GM23338 (cell line): ENCODE data around the gene ODF2L. TPM values are rescaled to one million over a fixed set of nuclear protein-coding genes. Genes with fewer than 3 reads are reported as not detected.

Experiments
- ATAC-seq: fragments of 200-7000 bp; cut with Tn5 transposase; 3 replicates; pipeline ENCODE4 v1.9.1; 2020
- DNase-seq: peaks from one replicate; pipeline ENCODE4 v3.0.0-alpha.2; 2015; ENCODE audit warnings: low spot score
- H2AFZ ChIP-seq: fragments of 200-600 bp; sonication (generic); 2 replicates; pipeline ENCODE4 v1.8.0; 2016; ENCODE audit warnings: antibody characterized with exemption, mild to moderate bottlenecking, moderate library complexity
- H3F3A ChIP-seq: fragments of 200-600 bp; sonication (generic); replicated peaks from 2 replicates; pipeline ENCODE4 v1.8.0; 2017; ENCODE audit warnings: antibody characterized with exemption, mixed run types, low read depth
- H3K27ac ChIP-seq: fragments of 200-600 bp; sonication (generic); 2 replicates; pipeline ENCODE4 v1.6.1; 2016; ENCODE audit warnings: low read depth
- H3K27me3 ChIP-seq: fragments of 200-600 bp; sonication (generic); 2 replicates; pipeline ENCODE4 v1.8.0; 2016; ENCODE audit warnings: mild to moderate bottlenecking, mixed run types, moderate library complexity; ENCODE audit not compliant: insufficient read depth
- H3K36me3 ChIP-seq: fragments of 200-600 bp; sonication (generic); 2 replicates; pipeline ENCODE4 v1.8.0; 2016; ENCODE audit warnings: mild to moderate bottlenecking; ENCODE audit not compliant: insufficient read depth
- H3K4me1 ChIP-seq: fragments of 200-600 bp; sonication (generic); 2 replicates; pipeline ENCODE4 v1.8.0; 2016; ENCODE audit warnings: mild to moderate bottlenecking, moderate library complexity; ENCODE audit not compliant: insufficient read depth
- H3K4me2 ChIP-seq: fragments of 200-600 bp; sonication (generic); 2 replicates; pipeline ENCODE4 v1.7.1; 2017; ENCODE audit warnings: mixed run types
- H3K4me3 ChIP-seq: fragments of 200-600 bp; sonication (generic); 2 replicates; pipeline ENCODE4 v1.6.1; 2016; ENCODE audit warnings: mixed run types
- H3K79me2 ChIP-seq: fragments of 200-600 bp; sonication (generic); replicated peaks from 2 replicates; pipeline ENCODE4 v1.8.0; 2017; ENCODE audit warnings: mild to moderate bottlenecking; ENCODE audit not compliant: insufficient read depth
- H3K9me2 ChIP-seq: fragments of 200-600 bp; sonication (generic); 2 replicates; pipeline ENCODE4 v1.8.0; 2017; ENCODE audit not compliant: insufficient read depth
- H4K20me1 ChIP-seq: fragments of 200-600 bp; sonication (generic); replicated peaks from 2 replicates; pipeline ENCODE4 v1.8.0; 2017; ENCODE audit warnings: mild to moderate bottlenecking; ENCODE audit not compliant: insufficient read depth
- H3K27ac Mint-ChIP-seq: 2 replicates; pipeline ENCODE4 v1.8.0; 2020; ENCODE audit warnings: inconsistent platforms, mild to moderate bottlenecking, moderate library complexity, mixed read lengths
- H3K27me3 Mint-ChIP-seq: 3 replicates; pipeline ENCODE4 v1.8.0; 2022; ENCODE audit warnings: low read depth, mild to moderate bottlenecking, moderate library complexity, mixed read lengths, inconsistent platforms; ENCODE audit not compliant: insufficient read depth, poor library complexity
- H3K36me3 Mint-ChIP-seq: 3 replicates; pipeline ENCODE4 v1.8.0; 2021; ENCODE audit warnings: low read depth, mild to moderate bottlenecking, inconsistent platforms, moderate library complexity, mixed read lengths
- H3K4me1 Mint-ChIP-seq: 3 replicates; pipeline ENCODE4 v1.8.0; 2020; ENCODE audit warnings: mild to moderate bottlenecking, inconsistent platforms, mixed read lengths
- H3K4me3 Mint-ChIP-seq: 3 replicates; pipeline ENCODE4 v1.8.0; 2021; ENCODE audit warnings: moderate library complexity, mild to moderate bottlenecking, inconsistent platforms, mixed read lengths
- H3K9me3 Mint-ChIP-seq: 3 replicates; pipeline ENCODE4 v1.8.0; 2020; ENCODE audit warnings: moderate library complexity, mild to moderate bottlenecking, inconsistent platforms, mixed read lengths
- CREB1 ChIP-seq: fragments of 250-450 bp; sonication (Bioruptor Pico); IDR thresholded peaks from 2 replicates; pipeline ENCODE4 v1.5.0; 2020; ENCODE audit warnings: low read depth, mild to moderate bottlenecking, moderate library complexity
- CTCF ChIP-seq, 2 experiments: fragments of 200-600 bp in 1 of 2; sonication (generic) in 1 of 2; conservative IDR thresholded peaks; 2 replicates each; pipeline versions ENCODE4 v1.5.1 to v1.6.1; 2016 to 2017; ENCODE audit warnings: antibody characterized with exemption in 2 of 2, low read depth in 2 of 2, mild to moderate bottlenecking in 2 of 2, moderate library complexity in 1 of 2
- ETS1 ChIP-seq: IDR thresholded peaks from 2 replicates; pipeline ENCODE4 v1.6.1; 2016; ENCODE audit warnings: antibody characterized with exemption
- EZH2phosphoT487 ChIP-seq: fragments of 200-600 bp; sonication (generic); IDR thresholded peaks from one replicate; pipeline ENCODE4 v1.8.1; 2018; ENCODE audit warnings: antibody characterized with exemption; ENCODE audit not compliant: unreplicated experiment
- NANOG ChIP-seq: IDR thresholded peaks from 2 replicates; pipeline ENCODE4 v1.6.1; 2016; ENCODE audit warnings: antibody characterized with exemption, borderline replicate concordance
- POLR2AphosphoS5 ChIP-seq: IDR thresholded peaks from 2 replicates; pipeline ENCODE4 v1.6.1; 2016; ENCODE audit warnings: antibody characterized with exemption, low read depth
- STAT1 ChIP-seq: IDR thresholded peaks from one replicate; pipeline ENCODE4 v1.6.1; 2016; ENCODE audit warnings: antibody characterized with exemption; ENCODE audit not compliant: unreplicated experiment
- ZNF462 ChIP-seq: fragments of 250-450 bp; sonication (Bioruptor Pico); IDR thresholded peaks from 2 replicates; pipeline ENCODE4 v1.5.0; 2020; ENCODE audit warnings: mild to moderate bottlenecking, moderate library complexity
- polyA plus RNA-seq: library from polyadenylated mRNA; unstranded; fragments of >200 nt; fragmentation: Nextera tagmentation; extraction: Ambion mirVana; gene quantifications from 2 replicates; pipeline ENCODE4 v1.2.1, GENCODE V29; 2016
- total RNA-seq: library from RNA; depleted of rRNA; stranded (reverse); fragments of >200 nt; shearing (Covaris generic); gene quantifications from 2 replicates; pipeline ENCODE4 v1.2.3, GENCODE V29; 2014

Gene ODF2L
- total and polyA plus RNA-seq, 2 experiments from 2014 or later: 29.8 to 51.5 TPM

- H3K36me3 ChIP-seq: no peaks in the 10 kb centered on the region
- TF ChIP-seq POLR2AphosphoS5 (no peak), ZNF462 (CRISPR knock-in tag) (no peak), EZH2phosphoT487 (no peak), CTCF (conservative IDR thresholded peaks at IDR 0.05; ENCODE audit: low read depth in 2 of 2) (no peak), STAT1 (no peak), ETS1 (no peak), CREB1 (CRISPR knock-in tag) (no peak), NANOG (no peak)
- H3K4me1 ChIP-seq: no peaks in the 10 kb centered on the region
- H3K27me3 ChIP-seq: no peaks in the 10 kb centered on the region
- H3K4me3 ChIP-seq: no peak overlapping the region
- no peak for DNase-seq
- no peaks in the 10 kb centered on the region for H3K9me2 ChIP-seq
- Mint-ChIP-seq H3K4me1 (no peaks in the 10 kb centered on the region), H3K36me3 (no peaks in the 10 kb centered on the region), H3K4me3 (no peak overlapping the region), H3K9me3 (no peaks in the 10 kb centered on the region; the same call in 2 of the 3 replicates), H3K27me3 (no peaks in the 10 kb centered on the region), H3K27ac (no peak overlapping the region; the same call in 1 of the 2 replicates)
- no peak overlapping the region for H3K4me2 ChIP-seq
- no peaks in the 10 kb centered on the region for H4K20me1 ChIP-seq
- peak overlapping the region; percentile 24 for H2AFZ ChIP-seq
- H3F3A ChIP-seq: no peaks in the 10 kb centered on the region
- no peak overlapping the region for H3K27ac ChIP-seq
- H3K79me2 ChIP-seq: no peaks in the 10 kb centered on the region
- ATAC-seq: no peak
These were observed 56.9 kb downstream of the ODF2L start for GRCh38 chr1:86339014-86339812.
